Activated CD4-positive, alpha-beta memory T cell treated with anti-CD3 and anti-CD28 coated beads for 36 hours (primary cell): ENCODE results near the gene NEK8. TPM values are rescaled to one million over a fixed set of nuclear protein-coding genes. Genes with fewer than 3 reads are reported as not detected.
A peak's percentile ranks its signal among the peaks of the same experiment; 100 is the strongest.

ENCODE experiments used
- CTCF ChIA-PET: fragments of 350-600 bp; sonication (Branson Sonifier 250); formaldehyde crosslinking; loops from one replicate; lab custom pipeline; 2021; ENCODE audit warnings: antibody characterized with exemption, inconsistent platforms; lab: Charles Lee
- POLR2A ChIA-PET: fragments of 350-600 bp; sonication (Branson Sonifier 250); formaldehyde crosslinking; loops from one replicate; lab custom pipeline; 2021; ENCODE audit warnings: antibody characterized with exemption; lab: Charles Lee
- DNase-seq: peaks from one replicate; pipeline ENCODE4 v3.0.0-alpha.2; 2020
- H3K27ac Mint-ChIP-seq: one replicate; pipeline ENCODE4 v1.8.0; 2021; ENCODE audit warnings: mixed read lengths
- H3K27me3 Mint-ChIP-seq: one replicate; pipeline ENCODE4 v1.8.0; 2021; ENCODE audit warnings: mixed read lengths
- H3K36me3 Mint-ChIP-seq: one replicate; pipeline ENCODE4 v1.8.0; 2021; ENCODE audit warnings: mixed read lengths
- H3K4me1 Mint-ChIP-seq: one replicate; pipeline ENCODE4 v1.8.0; 2021; ENCODE audit warnings: low read depth, mixed read lengths
- H3K4me3 Mint-ChIP-seq: one replicate; pipeline ENCODE4 v1.8.0; 2021; ENCODE audit warnings: mild to moderate bottlenecking, mixed read lengths
- H3K9me3 Mint-ChIP-seq: one replicate; pipeline ENCODE4 v1.8.0; 2021; ENCODE audit warnings: mixed read lengths
- intact Hi-C: fragments of 100-400 bp; cut with micrococcal nuclease; formaldehyde crosslinking; loops from one replicate; pipeline ENCODE4 v1.15.1; 2023
- total RNA-seq, 2 experiments: library from RNA; stranded (reverse); gene quantifications; one replicate each; pipeline ENCODE4 v1.2.3, GENCODE V29; 2021

NEK8 gene
- total RNA-seq, 2 experiments from 2014 or later: 3.4 to 4.0 TPM

DNA sequence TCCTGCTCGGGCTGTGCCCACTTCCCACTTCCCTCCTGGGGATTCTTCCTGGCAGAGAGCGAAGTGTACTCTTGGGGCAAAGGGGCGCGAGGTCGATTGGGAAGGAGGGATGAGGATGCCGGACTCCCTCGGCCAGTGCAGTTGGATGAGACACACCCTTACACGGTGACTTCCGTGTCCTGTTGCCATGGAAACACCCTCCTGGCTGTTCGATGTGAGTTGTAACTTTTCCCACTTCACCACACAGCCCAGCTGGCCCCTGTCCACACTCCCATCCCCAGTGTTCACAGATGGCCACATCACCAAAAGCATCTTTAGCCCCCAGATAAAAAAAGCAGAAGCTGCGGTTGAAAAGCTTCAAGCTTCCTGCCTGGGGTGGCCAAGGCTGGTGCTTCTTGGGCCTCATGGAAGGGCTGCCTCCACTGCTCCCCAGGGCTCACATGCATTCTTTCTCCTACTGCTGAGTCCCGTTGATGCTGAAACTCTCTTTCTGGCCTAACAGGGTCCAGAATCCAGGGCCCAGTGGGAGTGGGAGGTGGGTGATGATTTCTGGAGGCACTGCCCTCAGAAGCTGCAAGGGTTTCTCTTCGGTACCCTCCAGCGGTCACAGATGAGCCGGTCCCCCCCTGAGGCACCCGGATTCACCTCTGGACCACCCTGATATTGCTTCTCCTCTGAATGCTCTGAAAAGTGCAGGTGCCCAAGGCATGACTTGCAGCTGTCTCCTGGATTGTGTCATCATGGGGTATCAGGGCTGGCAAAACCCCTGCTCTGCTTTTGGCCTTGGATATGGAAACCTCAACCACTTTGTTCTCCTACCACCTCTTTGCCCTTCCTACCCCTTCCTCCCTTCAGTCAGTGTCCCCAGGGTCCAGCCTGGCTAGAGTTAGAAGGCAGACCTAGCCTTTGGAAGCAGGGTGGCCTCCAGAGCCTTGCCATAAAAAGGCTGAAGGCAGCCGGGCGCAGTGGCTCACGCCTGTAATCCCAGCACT, 13.1 kb downstream of the NEK8 start:
- Mint-ChIP-seq H3K4me1 (peaks cover 33% of the 10 kb centered on the region), H3K27me3 (no peaks in the 10 kb centered on the region), H3K27ac (no peak overlapping the region), H3K9me3 (no peaks in the 10 kb centered on the region), H3K4me3 (no peak overlapping the region), H3K36me3 (peaks cover 18% of the 10 kb centered on the region)
- intact Hi-C loops: no loop called here
- ChIA-PET POLR2A (interaction anchor here (1.5 to 13.5 kb wide), 2 partner anchors 9 to 15 kb away, joined by 3 to 202 read pairs; partner anchors contain the start of genes NEK8 and TLCD1), CTCF (interaction anchor here (2.1 to 16.9 kb wide), 3 partner anchors 9 to 22 kb away, joined by 7 to 632 read pairs (median 18); partner anchors contain the start of genes NEK8 and TLCD1)
- DNase-seq: no peak

- no peaks in the 10 kb centered on the region for H3K9me3 Mint-ChIP-seq
- DNase-seq: peak; percentile 83
- ChIA-PET CTCF (interaction anchor here (1.0 to 16.9 kb wide), 3 partner anchors 16 to 159 kb away, joined by 3 to 632 read pairs (median 7); partner anchors contain the start of genes NEK8 and TLCD1), POLR2A (interaction anchor here (1.4 to 13.5 kb wide), 2 partner anchors 17 to 24 kb away, joined by 7 to 202 read pairs; partner anchors contain the start of genes NEK8, RPL23A and TLCD1)
- H3K36me3 Mint-ChIP-seq: peaks cover 25% of the 10 kb centered on the region
- peak within 1 kb of the TSS; percentile 90 for H3K4me3 Mint-ChIP-seq
- H3K27ac Mint-ChIP-seq: peak within 1 kb of the TSS; percentile 89
- no peaks in the 10 kb centered on the region for H3K27me3 Mint-ChIP-seq
- H3K4me1 Mint-ChIP-seq: peaks cover 32% of the 10 kb centered on the region
- intact Hi-C loops: loop anchor here (1.0 kb wide), 1 partner anchor 15 kb away; the partner anchor contains the start of gene NEK8
These were observed 14.9 kb downstream of the NEK8 start, which contains the start of gene TRAF4 for GRCh38 chr17:28743243-28744103. Gene TRAF4, plus strand, starts transcription at chr17:28744011. Its CDS starts 102 bp downstream, at chr17:28744113.

DNA sequence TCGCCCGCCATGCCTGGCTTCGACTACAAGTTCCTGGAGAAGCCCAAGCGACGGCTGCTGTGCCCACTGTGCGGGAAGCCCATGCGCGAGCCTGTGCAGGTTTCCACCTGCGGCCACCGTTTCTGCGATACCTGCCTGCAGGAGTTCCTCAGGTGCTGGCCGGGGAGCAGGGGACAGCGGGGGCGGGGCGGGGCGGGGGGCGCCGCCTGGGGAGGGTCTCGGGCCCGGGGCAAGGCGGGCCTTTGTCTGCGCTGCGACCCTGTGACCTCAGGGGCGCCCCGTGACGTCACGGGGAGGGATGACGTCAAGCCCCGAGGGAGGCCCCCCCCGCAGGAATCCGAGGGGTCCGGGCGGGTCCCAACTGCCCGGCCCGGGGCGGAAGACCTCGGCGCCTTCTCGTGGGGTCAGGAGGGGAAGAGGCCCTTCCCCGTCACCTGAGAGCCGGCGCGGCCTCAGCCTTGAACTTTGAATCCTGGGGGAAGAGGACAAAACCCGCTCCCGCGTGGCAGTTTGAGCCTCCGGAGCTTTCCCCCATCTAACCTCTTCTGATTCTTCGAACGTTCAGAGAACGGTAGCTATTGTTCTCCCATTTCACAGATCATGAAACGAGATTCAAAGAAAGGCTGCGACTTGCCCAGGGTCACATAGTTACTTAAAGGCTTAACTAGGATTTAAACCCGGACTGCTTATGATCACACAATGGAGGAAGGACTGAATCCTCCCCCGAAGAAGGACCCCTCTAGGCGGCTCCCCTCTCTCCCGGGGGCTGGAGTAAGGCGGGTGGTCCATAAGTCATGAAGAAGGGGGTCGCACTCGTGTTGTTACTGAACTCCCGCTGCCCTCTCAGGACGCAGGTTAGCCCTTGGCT, 15.8 kb downstream of the NEK8 start:
- Mint-ChIP-seq H3K27ac (peak overlapping the region; percentile 89), H3K4me1 (peaks cover 31% of the 10 kb centered on the region), H3K36me3 (peaks cover 32% of the 10 kb centered on the region), H3K27me3 (no peaks in the 10 kb centered on the region), H3K4me3 (peak overlapping the region; percentile 90), H3K9me3 (no peaks in the 10 kb centered on the region)
- CTCF ChIA-PET: interaction anchor here (1.5 to 16.9 kb wide), 3 partner anchors 17 to 19 kb away, joined by 7 to 632 read pairs (median 122); partner anchors contain the start of genes NEK8 and TLCD1
- DNase-seq: peak; percentile 76
- POLR2A ChIA-PET: interaction anchor here (1.1 to 13.5 kb wide), 3 partner anchors 11 to 24 kb away, joined by 3 to 202 read pairs (median 7); partner anchors contain the start of genes NEK8, RPL23A and TLCD1
- intact Hi-C loops: no loop called here

- no peaks in the 10 kb centered on the region for H3K9me3 Mint-ChIP-seq
- peaks cover 31% of the 10 kb centered on the region for H3K36me3 Mint-ChIP-seq
- no peaks in the 10 kb centered on the region for H3K27me3 Mint-ChIP-seq
- intact Hi-C loops: no loop called here
- peaks cover 30% of the 10 kb centered on the region for H3K4me1 Mint-ChIP-seq
- H3K4me3 Mint-ChIP-seq: peak overlapping the region; percentile 90
- ChIA-PET CTCF (interaction anchor here (0.8 to 16.9 kb wide), 3 partner anchors 18 to 172 kb away, joined by 3 to 632 read pairs (median 122); partner anchors contain the start of genes NEK8 and TLCD1), POLR2A (interaction anchor here (1.1 to 13.5 kb wide), 5 partner anchors 10 to 25 kb away, joined by 3 to 202 read pairs (median 4); partner anchors contain the start of genes NEK8, RPL23A and TLCD1)
- peak; percentile 58 for DNase-seq
- H3K27ac Mint-ChIP-seq: peak overlapping the region; percentile 89
These were observed 16.6 kb downstream of the NEK8 start for GRCh38 chr17:28744972-28745785.

- peaks cover 38% of the 10 kb centered on the region for H3K36me3 Mint-ChIP-seq
- H3K27me3 Mint-ChIP-seq: no peaks in the 10 kb centered on the region
- H3K27ac Mint-ChIP-seq: peak overlapping the region; percentile 89
- H3K4me1 Mint-ChIP-seq: peaks cover 30% of the 10 kb centered on the region
- CTCF ChIA-PET: interaction anchor here (0.8 to 16.9 kb wide), 4 partner anchors 18 to 171 kb away, joined by 3 to 632 read pairs (median 63); partner anchors contain the start of genes NEK8, RPL23A and TLCD1
- POLR2A ChIA-PET: interaction anchor here (1.1 to 13.5 kb wide), 6 partner anchors 10 to 26 kb away, joined by 3 to 202 read pairs (median 6); partner anchors contain the start of genes NEK8, RPL23A and TLCD1
- intact Hi-C loops: no loop called here
- peak overlapping the region; percentile 90 for H3K4me3 Mint-ChIP-seq
- no peaks in the 10 kb centered on the region for H3K9me3 Mint-ChIP-seq
- DNase-seq: no peak
These were observed 17.3 kb downstream of the NEK8 start for GRCh38 chr17:28745786-28746411.

DNA sequence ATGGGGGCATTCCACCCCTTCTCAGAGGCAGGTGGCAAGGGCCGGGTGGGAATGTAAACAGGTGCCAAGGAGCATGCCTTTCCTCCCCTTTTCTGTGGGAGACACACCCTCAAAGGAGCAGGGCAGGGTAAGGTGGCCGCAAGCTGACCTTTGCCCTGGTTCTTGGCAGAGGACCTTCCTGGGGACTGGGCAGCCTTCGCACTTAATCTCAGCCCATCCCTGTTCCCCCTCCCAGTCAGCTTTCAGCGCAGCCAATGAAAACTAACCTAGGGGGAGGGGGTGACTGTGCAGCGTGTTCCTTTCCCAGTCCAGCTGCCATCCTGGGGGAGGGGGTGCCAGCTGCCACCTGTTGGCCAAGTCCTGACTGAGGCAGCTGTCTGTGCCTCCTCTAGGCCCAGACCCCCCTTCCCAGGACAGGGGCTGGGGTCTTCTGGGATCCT, 18.0 kb downstream of the NEK8 start:
- H3K4me1 Mint-ChIP-seq: peaks cover 30% of the 10 kb centered on the region
- no peak for DNase-seq
- H3K4me3 Mint-ChIP-seq: peak overlapping the region; percentile 90
- ChIA-PET POLR2A (interaction anchor here (1.4 to 13.5 kb wide), 4 partner anchors 18 to 27 kb away, joined by 4 to 202 read pairs (median 9); partner anchors contain the start of genes NEK8, RPL23A and TLCD1), CTCF (interaction anchor here (1.0 to 16.9 kb wide), 4 partner anchors 17 to 28 kb away, joined by 3 to 632 read pairs (median 63); partner anchors contain the start of genes NEK8, RPL23A and TLCD1)
- no peaks in the 10 kb centered on the region for H3K27me3 Mint-ChIP-seq
- H3K27ac Mint-ChIP-seq: peak overlapping the region; percentile 89
- no peaks in the 10 kb centered on the region for H3K9me3 Mint-ChIP-seq
- peaks cover 39% of the 10 kb centered on the region for H3K36me3 Mint-ChIP-seq
- intact Hi-C loops: no loop called here

DNA sequence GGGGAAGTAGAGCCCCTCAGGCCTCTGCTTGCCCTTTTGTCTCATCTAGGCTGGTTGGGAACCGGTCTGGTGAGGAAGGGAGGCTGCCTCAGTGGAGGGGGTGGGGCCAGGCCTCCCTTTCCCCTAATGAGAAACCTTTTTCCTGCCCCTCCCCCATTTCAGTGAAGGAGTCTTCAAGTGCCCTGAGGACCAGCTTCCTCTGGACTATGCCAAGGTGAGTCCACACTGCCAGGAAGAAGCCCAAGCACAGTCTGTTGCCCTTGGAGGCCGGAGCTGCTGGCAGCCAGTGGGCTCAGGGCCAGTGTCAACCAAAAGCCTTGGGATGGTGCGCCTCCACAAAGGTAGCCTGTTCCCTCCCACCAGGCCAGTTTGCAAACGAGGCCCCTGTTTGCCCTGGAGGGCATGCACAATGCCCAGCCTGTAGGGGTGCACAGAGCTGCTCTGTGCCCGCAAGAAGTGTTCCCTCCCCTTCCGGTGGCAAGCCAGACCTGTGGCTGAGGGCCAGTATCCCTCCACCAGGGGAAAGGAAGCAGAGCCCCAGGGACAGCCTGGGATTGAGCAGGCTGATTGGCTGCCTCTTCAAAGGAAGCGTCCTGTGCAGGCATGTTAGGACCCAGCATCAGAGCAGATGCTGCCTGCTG, 18.6 kb downstream of the NEK8 start:
- Mint-ChIP-seq H3K9me3 (no peaks in the 10 kb centered on the region), H3K36me3 (peaks cover 39% of the 10 kb centered on the region)
- POLR2A ChIA-PET: interaction anchor here (2.6 to 13.5 kb wide), 3 partner anchors 18 to 27 kb away, joined by 8 to 202 read pairs (median 10); partner anchors contain the start of genes NEK8, RPL23A and TLCD1

GRCh38 chr17:28747801-28748750, 19.5 kb downstream of the NEK8 start:
- Mint-ChIP-seq H3K27ac (peak overlapping the region; percentile 24), H3K27me3 (no peaks in the 10 kb centered on the region), H3K4me1 (peaks cover 28% of the 10 kb centered on the region), H3K4me3 (no peak overlapping the region), H3K36me3 (peaks cover 42% of the 10 kb centered on the region), H3K9me3 (no peaks in the 10 kb centered on the region)
- intact Hi-C loops: no loop called here
- DNase-seq: no peak
- POLR2A ChIA-PET: interaction anchor here (2.6 to 13.5 kb wide), 3 partner anchors 17 to 28 kb away, joined by 8 to 202 read pairs (median 10); partner anchors contain the start of genes NEK8, RPL23A and TLCD1
- CTCF ChIA-PET: interaction anchor here (0.5 to 16.9 kb wide), 6 partner anchors 15 to 218 kb away, joined by 3 to 632 read pairs (median 4); partner anchors contain the start of genes NEK8, RPL23A and TLCD1

More for the DNA sequence above, 18.6 kb downstream of the NEK8 start:
- CTCF ChIA-PET: interaction anchor here (0.5 to 16.9 kb wide), 6 partner anchors 16 to 62 kb away, joined by 3 to 632 read pairs (median 4); partner anchors contain the start of genes NEK8, RPL23A and TLCD1
- no peak for DNase-seq
- Mint-ChIP-seq H3K4me1 (peaks cover 30% of the 10 kb centered on the region), H3K27me3 (no peaks in the 10 kb centered on the region), H3K27ac (peak overlapping the region; percentile 24), H3K4me3 (no peak overlapping the region)
- intact Hi-C loops: no loop called here
